ENCODE results near the gene SKAP2. TPM values are rescaled to one million over a fixed set of nuclear protein-coding genes. Genes with fewer than 3 reads are reported as not detected.

Gene SKAP2, protein sequence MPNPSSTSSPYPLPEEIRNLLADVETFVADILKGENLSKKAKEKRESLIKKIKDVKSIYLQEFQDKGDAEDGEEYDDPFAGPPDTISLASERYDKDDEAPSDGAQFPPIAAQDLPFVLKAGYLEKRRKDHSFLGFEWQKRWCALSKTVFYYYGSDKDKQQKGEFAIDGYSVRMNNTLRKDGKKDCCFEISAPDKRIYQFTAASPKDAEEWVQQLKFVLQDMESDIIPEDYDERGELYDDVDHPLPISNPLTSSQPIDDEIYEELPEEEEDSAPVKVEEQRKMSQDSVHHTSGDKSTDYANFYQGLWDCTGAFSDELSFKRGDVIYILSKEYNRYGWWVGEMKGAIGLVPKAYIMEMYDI
- 12.3 and 13.7 TPM in 2 replicates for total RNA-seq

DNA sequence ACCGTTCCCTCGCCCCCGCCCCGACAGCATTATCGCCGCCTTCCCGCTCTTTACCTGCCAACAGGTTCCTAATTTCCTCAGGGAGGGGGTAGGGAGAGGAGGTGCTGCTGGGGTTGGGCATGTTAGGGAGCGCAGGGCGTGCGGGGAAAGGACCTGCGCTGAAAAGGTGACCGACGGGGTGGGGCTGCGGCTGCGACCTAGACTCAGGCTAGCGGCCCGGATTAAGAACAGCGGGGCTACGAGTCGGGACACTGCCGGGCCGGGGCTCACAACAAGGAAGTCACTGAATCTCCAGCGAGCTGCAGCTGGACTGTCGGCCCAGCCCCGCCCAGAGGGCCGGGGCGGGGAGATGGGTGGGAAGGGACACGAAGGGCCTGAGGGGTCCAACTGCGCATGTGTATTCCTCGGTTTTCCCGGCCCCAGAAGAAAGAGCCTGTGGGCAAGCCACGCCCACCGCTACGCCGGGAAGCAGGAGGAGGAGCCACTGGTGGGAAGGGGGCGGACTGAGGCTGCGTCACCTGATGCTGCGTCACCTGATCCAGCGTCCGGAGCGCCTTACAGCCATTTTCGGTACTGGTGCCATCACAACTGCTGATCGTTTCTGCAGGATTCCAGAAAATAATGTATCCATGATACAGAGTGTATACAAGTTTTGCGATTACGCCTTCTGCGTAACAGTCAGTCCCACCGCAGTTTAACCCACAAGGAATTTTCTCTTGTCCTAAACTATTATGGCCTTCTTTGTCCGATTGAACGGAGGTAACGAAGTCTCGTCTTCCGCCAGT lies at the start of gene SKAP2:
TSS of gene SKAP2 (minus strand) at position 282 of the 785 bp plus-strand sequence. CDS start at position 121, 161 bp downstream.

Other genes with a start within 250 kb of the SKAP2 start
- 5.1 and 5.4 TPM in 2 replicates for gene HOXA1, start 231.4 kb upstream of the SKAP2 start, total RNA-seq
- gene HOXA2, start 238.1 kb upstream of the SKAP2 start, total RNA-seq: 2.4 and 2.7 TPM in 2 replicates

All from mesangial cell (primary cell).